ENCODE data around the gene RNF220.

Gene RNF220

GRCh38 chr1:44644806-44645205, 239.8 kb downstream of the RNF220 start:
- Histone ChIP-seq H3F3A (ENCODE audit: low read depth) (no peaks in the 10 kb centered on the region), H3K4me1 (ENCODE audit: insufficient read depth, low read length, poor library complexity, severe bottlenecking) (no peaks in the 10 kb centered on the region), H2AFZ (ENCODE audit: low read length) (no peak overlapping the region), H3K79me2 (ENCODE audit: insufficient read depth, low read length) (peaks cover 5% of the 10 kb centered on the region; the same call in 1 of the 2 replicates), H3K36me3 (ENCODE audit: insufficient read depth, low read length) (peaks cover 98% of the 10 kb centered on the region; the same call in 1 of the 2 replicates), H4K20me1 (ENCODE audit: insufficient read depth, low read length, poor library complexity, severe bottlenecking) (no peaks in the 10 kb centered on the region), H3K9ac (ENCODE audit: low read depth, low read length, poor library complexity, severe bottlenecking) (no peak overlapping the region), H3K4me3 (ENCODE audit: low read length, poor library complexity, severe bottlenecking) (no peak overlapping the region), H3K27me3 (ENCODE audit: insufficient read depth, low read length, poor library complexity, severe bottlenecking) (no peaks in the 10 kb centered on the region), H3K4me2 (ENCODE audit: low read depth, low read length, poor library complexity, severe bottlenecking) (no peak overlapping the region), H3K9me2 (replicated peaks; ENCODE audit: low read depth, low read length) (no peaks in the 10 kb centered on the region), H3K9me3 (ENCODE audit: insufficient read depth, low read depth, low read length) (no peaks in the 10 kb centered on the region)
- TF ChIP-seq CTCF (conservative IDR thresholded peaks at IDR 0.05; ENCODE audit: low read length) (no peak), EZH2phosphoT487 (IDR thresholded peaks at IDR 0.05; ENCODE audit: borderline replicate concordance) (no peak)

GRCh38 chr1:44645476-44646244, 240.6 kb downstream of the RNF220 start:
- Histone ChIP-seq H4K20me1 (ENCODE audit: insufficient read depth, low read length, poor library complexity, severe bottlenecking) (no peaks in the 10 kb centered on the region), H3F3A (ENCODE audit: low read depth) (no peaks in the 10 kb centered on the region), H3K4me1 (ENCODE audit: insufficient read depth, low read length, poor library complexity, severe bottlenecking) (no peaks in the 10 kb centered on the region), H2AFZ (ENCODE audit: low read length) (no peak overlapping the region), H3K4me2 (ENCODE audit: low read depth, low read length, poor library complexity, severe bottlenecking) (no peak overlapping the region), H3K9ac (ENCODE audit: low read depth, low read length, poor library complexity, severe bottlenecking) (no peak overlapping the region), H3K27me3 (ENCODE audit: insufficient read depth, low read length, poor library complexity, severe bottlenecking) (no peaks in the 10 kb centered on the region), H3K9me3 (ENCODE audit: insufficient read depth, low read depth, low read length) (no peaks in the 10 kb centered on the region), H3K79me2 (ENCODE audit: insufficient read depth, low read length) (peaks cover 5% of the 10 kb centered on the region; the same call in 1 of the 2 replicates), H3K9me2 (replicated peaks; ENCODE audit: low read depth, low read length) (no peaks in the 10 kb centered on the region), H3K36me3 (ENCODE audit: insufficient read depth, low read length) (peaks cover 99% of the 10 kb centered on the region; the same call in 1 of the 2 replicates), H3K4me3 (ENCODE audit: low read length, poor library complexity, severe bottlenecking) (no peak overlapping the region)
- TF ChIP-seq EZH2phosphoT487 (IDR thresholded peaks at IDR 0.05; ENCODE audit: borderline replicate concordance), result no peak
- TF ChIP-seq CTCF (conservative IDR thresholded peaks at IDR 0.05; ENCODE audit: low read length), result no peak

- TF ChIP-seq EZH2phosphoT487 (IDR thresholded peaks at IDR 0.05; ENCODE audit: borderline replicate concordance), result no peak
- TF ChIP-seq CTCF (conservative IDR thresholded peaks at IDR 0.05; ENCODE audit: low read length), result no peak
- Histone ChIP-seq H3K27me3 (ENCODE audit: insufficient read depth, low read length, poor library complexity, severe bottlenecking) (no peaks in the 10 kb centered on the region), H3K9me2 (replicated peaks; ENCODE audit: low read depth, low read length) (no peaks in the 10 kb centered on the region), H3F3A (ENCODE audit: low read depth) (no peaks in the 10 kb centered on the region), H3K9ac (ENCODE audit: low read depth, low read length, poor library complexity, severe bottlenecking) (no peak overlapping the region), H2AFZ (ENCODE audit: low read length) (no peak overlapping the region), H3K9me3 (ENCODE audit: insufficient read depth, low read depth, low read length) (no peaks in the 10 kb centered on the region), H3K4me3 (ENCODE audit: low read length, poor library complexity, severe bottlenecking) (no peak overlapping the region), H3K4me1 (ENCODE audit: insufficient read depth, low read length, poor library complexity, severe bottlenecking) (no peaks in the 10 kb centered on the region), H3K4me2 (ENCODE audit: low read depth, low read length, poor library complexity, severe bottlenecking) (no peak overlapping the region), H4K20me1 (ENCODE audit: insufficient read depth, low read length, poor library complexity, severe bottlenecking) (no peaks in the 10 kb centered on the region), H3K79me2 (ENCODE audit: insufficient read depth, low read length) (peaks cover 5% of the 10 kb centered on the region; the same call in 1 of the 2 replicates), H3K36me3 (ENCODE audit: insufficient read depth, low read length) (peaks cover 99% of the 10 kb centered on the region; the same call in 1 of the 2 replicates)
These were observed 241.4 kb downstream of the RNF220 start for GRCh38 chr1:44646261-44647110.
